PFSK-1 (cell line): Measurements from ENCODE around the gene SEMA4D.

ENCODE experiments used
- FOXP2 ChIP-seq: optimal IDR thresholded peaks from 2 replicates; pipeline ENCODE3; 2011; ENCODE audit warnings: borderline replicate concordance, control low read depth, inconsistent platforms; ENCODE audit not compliant: insufficient read depth; ENCODE audit errors: extremely low read length, extremely low read depth
- POLR2AphosphoS5 ChIP-seq: IDR thresholded peaks from 2 replicates; pipeline ENCODE4 v1.6.1; 2012; ENCODE audit warnings: low read depth, mild to moderate bottlenecking, control low read depth, low read length, moderate library complexity
- REST ChIP-seq, 2 experiments: IDR thresholded peaks; 2 replicates each; pipeline versions ENCODE4 v1.6.1 to v1.8.0; 2011 to 2012; ENCODE audit warnings: low read depth in 2 of 2, low read length in 2 of 2, control low read depth in 1 of 2, inconsistent platforms in 1 of 2, mild to moderate bottlenecking in 1 of 2, moderate library complexity in 1 of 2; ENCODE audit not compliant: insufficient read depth in 1 of 2
- SIN3A ChIP-seq: IDR thresholded peaks from 2 replicates; pipeline ENCODE4 v1.6.1; 2012; ENCODE audit warnings: mild to moderate bottlenecking, low read length, moderate library complexity, borderline replicate concordance; ENCODE audit not compliant: insufficient read depth
- TAF1 ChIP-seq: IDR thresholded peaks from 2 replicates; pipeline ENCODE4 v1.6.1; 2012; ENCODE audit warnings: low read length, control low read depth, borderline replicate concordance; ENCODE audit not compliant: insufficient read depth

SEMA4D gene

DNA sequence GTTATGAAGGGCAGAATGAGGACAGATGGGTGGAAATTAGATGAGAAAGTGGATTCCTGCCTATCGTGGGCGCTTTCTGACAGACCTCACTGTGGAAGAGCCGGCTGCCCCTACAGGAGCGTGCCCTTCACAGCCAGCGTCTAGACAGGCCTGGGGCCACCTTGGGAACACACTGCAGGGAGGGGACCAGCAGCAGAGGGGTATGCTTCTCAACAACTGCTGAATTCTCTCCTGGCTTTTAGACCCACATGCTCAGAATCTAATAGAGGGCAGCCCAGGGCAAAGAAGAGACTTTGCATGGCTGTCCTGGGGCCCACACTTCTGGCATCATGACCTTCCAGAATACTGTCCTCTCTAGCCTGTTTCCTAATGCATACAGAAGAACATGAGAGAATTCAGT, 2.1 kb upstream of the SEMA4D start:
- TF ChIP-seq REST (IDR thresholded peaks at IDR 0.05; ENCODE audit: insufficient read depth in 1 of 2, low read depth in 2 of 2, low read length in 2 of 2) (no peak), SIN3A (no peak), POLR2AphosphoS5 (no peak), FOXP2 (no peak), TAF1 (no peak)

DNA sequence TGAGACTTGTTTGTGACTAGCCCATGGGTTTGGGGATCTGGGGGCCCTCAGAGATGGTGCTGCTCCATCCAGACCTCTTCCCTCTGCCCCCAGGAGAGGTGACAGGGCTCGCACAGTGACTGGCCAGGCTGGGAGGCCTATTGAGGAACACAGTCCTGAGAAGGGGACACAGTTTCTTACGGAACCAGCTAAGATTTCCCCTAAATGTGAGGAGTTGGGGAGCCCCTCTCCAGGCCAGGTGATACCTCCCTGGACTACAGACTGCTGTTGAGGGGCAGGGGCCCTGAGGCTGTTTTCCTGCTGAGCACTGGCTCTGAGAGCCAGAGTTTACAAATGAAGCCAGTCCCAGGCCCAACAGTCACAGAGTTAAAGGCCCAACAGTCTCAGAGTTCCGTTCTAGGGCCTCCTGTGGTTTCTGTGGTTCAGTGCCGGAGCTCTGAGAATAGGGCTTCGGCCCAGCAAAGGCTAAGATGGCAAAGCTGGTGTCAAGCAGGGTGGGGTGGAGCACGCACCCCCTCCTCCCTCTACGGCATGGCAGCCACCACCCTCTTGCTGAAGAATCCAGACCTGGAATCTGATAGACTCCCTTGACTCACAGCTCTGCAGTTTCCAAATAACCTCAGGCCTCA, 1.1 kb upstream of the SEMA4D start:
- TF ChIP-seq POLR2AphosphoS5 = no peak
- TF ChIP-seq FOXP2 = no peak
- no peak for TF ChIP-seq TAF1
- no peak for TF ChIP-seq SIN3A

DNA sequence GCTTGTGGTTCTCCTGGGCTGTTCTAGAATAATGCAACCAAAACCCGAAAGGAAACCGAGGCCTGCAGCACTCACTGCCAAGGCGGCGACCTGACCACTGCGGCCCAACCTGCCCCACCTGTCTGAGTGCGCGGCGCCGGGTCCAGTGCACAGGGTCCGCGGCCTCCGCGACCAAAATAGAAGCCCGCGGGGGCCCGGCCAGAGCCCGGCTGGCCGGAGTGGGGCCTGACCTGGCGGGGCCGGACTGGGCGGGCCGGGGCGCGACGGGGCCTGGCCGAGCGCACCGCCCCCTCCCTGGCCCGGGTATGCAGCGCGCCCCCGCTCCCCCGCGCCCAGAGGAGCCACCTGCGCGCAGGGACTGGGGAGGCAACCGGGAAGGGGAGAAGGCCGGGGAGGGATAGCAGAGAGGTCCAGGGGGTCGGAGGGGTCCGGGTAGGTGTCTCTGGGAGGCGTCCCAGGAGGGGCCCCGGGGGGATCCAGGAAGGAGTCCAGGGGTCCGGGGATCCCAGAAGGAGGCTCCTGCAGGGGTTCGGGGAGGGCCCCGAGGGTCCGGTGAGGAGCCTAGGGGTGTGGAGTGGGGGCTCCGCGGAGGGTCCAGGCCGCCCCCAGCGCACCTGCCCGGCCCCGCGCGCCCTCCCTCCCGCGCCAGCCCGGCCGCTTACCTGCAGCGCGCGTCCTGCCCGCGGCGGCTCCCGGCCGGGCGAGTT, 503 bp downstream of the SEMA4D start:
- TF ChIP-seq FOXP2 (no peak), REST (IDR thresholded peaks at IDR 0.05; ENCODE audit: insufficient read depth in 1 of 2, low read depth in 2 of 2, low read length in 2 of 2) (no peak), SIN3A (no peak), TAF1 (no peak), POLR2AphosphoS5 (no peak)

DNA sequence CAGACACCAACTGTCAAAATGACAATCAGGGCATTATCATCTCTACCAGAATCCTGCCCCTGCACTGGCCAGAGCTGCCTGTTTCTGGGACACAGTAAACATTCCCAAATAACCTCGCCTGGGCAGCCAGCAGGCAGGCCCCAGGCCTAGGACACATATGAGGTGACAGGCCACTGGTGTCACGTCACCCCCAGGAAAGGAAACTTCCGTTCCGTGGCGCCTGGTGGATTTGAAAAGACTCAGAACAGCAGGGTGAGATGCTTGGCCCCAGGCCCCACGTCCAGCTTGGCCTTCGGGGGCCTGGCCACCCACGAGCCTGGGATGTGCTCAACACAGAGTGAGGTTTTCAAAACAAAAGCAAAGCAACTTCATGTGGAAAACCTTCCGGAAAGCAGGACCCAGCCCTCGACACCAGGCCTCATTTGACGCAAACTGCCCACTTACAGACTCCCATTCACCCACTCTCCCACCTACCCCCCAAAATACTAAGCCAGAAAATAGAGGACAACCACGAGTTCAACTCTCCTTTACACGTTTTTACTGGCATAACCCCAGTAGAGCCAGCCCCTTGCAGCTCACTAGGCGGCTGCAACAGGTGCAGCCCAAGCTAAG, 1.2 kb downstream of the SEMA4D start:
- TF ChIP-seq FOXP2 (no peak), SIN3A (no peak), REST (IDR thresholded peaks at IDR 0.05; ENCODE audit: insufficient read depth in 1 of 2, low read depth in 2 of 2, low read length in 2 of 2) (no peak), TAF1 (no peak), POLR2AphosphoS5 (no peak)

DNA sequence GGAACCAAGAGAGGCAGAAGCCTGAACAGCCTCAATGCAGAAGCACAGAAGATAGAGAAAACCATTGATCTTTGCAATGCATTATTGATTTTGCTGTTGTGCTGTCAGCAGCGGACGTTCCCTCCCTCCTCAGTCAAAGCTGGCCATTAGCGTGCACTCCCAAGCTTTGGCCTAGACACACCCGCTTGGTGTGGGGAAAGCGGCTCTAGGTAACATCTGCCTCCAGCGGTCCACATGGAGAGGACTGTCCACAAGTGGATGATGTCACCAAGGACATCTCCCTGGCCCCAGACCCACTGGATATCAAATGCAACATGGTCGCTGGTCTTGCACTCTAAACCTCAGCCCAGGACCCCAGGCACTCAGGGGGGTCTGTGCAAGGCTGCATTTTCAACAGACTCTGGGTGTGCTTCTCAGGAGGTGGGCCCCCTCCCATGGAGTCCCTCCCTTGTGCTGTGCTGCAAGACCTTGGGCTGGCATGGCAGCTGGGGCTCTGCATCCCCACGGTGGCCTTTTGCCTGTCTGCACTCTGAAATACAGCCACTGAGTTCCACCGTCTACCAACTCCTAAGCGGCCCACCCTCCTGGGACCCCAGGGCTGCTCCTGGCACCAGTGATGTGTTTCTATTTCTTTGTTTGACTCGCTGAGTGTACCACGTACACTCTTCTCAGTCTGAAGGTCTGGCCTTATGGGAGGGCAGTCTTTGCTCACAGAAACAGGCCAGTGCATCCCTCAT, 1.9 kb downstream of the SEMA4D start:
- TF ChIP-seq TAF1 = no peak
- no peak for TF ChIP-seq SIN3A
- no peak for TF ChIP-seq REST (IDR thresholded peaks at IDR 0.05; ENCODE audit: insufficient read depth in 1 of 2, low read depth in 2 of 2, low read length in 2 of 2)
